ENCODE measurements around the gene RILP.

GRCh38 chr17:1621273-1621954 lies 28.3 kb downstream of the RILP start:
- TF ChIP-seq GATA3 (IDR thresholded peaks at IDR 0.05; ENCODE audit: low read depth, low read length) (no peak), GATA2 (IDR thresholded peaks at IDR 0.05; ENCODE audit: low read depth, low read length) (no peak)

Measured in SH-SY5Y (cell line).